CD14-positive monocyte (primary cell): ENCODE results near the gene ACSM6. TPM values are rescaled to one million over a fixed set of nuclear protein-coding genes. Genes with fewer than 3 reads are reported as not detected.

ENCODE experiments used
- DNase-seq, 3 donors: peaks; one replicate each; pipeline ENCODE4 v3.0.0-alpha.2; 2011 to 2022
- H2AFZ ChIP-seq: 2 replicates; pipeline ENCODE4 v1.6.0; 2012; ENCODE audit warnings: mild to moderate bottlenecking, low read depth, low read length, inconsistent platforms; ENCODE audit not compliant: insufficient read depth, poor library complexity, severe bottlenecking
- H3K27ac ChIP-seq, 2 donors: 1 replicate in 1 of 2; 2 replicates in 1 of 2; pipeline ENCODE4 v1.5.1; 2012 to 2013; ENCODE audit warnings: low read length in 2 of 2, control low read depth in 1 of 2, inconsistent platforms in 1 of 2, low read depth in 1 of 2, mild to moderate bottlenecking in 1 of 2
- H3K27me3 ChIP-seq, 2 donors: one replicate each; pipeline versions ENCODE4 v1.6.0 to v1.6.1; 2011 to 2013; ENCODE audit warnings: low read length in 2 of 2; ENCODE audit not compliant: control insufficient read depth in 2 of 2, insufficient read depth in 2 of 2
- H3K36me3 ChIP-seq, 2 donors: replicated peaks in 1 of 2; 1 replicate in 1 of 2; 2 replicates in 1 of 2; pipeline versions ENCODE4 v1.5.1 to v1.6.1; 2012 to 2013; ENCODE audit warnings: low read length in 2 of 2, control low read depth in 1 of 2, inconsistent platforms in 1 of 2, mild to moderate bottlenecking in 1 of 2; ENCODE audit not compliant: insufficient read depth in 2 of 2, control insufficient read depth in 1 of 2
- H3K4me1 ChIP-seq, 2 donors: 1 replicate in 1 of 2; 2 replicates in 1 of 2; pipeline versions ENCODE4 v1.5.1 to v1.6.1; 2012 to 2013; ENCODE audit warnings: low read length in 2 of 2, control low read depth in 1 of 2, inconsistent platforms in 1 of 2, mild to moderate bottlenecking in 1 of 2, moderate library complexity in 1 of 2; ENCODE audit not compliant: insufficient read depth in 2 of 2, control insufficient read depth in 1 of 2
- H3K4me2 ChIP-seq: replicated peaks from 2 replicates; pipeline ENCODE3; 2012; ENCODE audit warnings: low read length, moderate library complexity, mild to moderate bottlenecking; ENCODE audit not compliant: poor library complexity, severe bottlenecking; ENCODE audit errors: extremely low read depth
- H3K4me3 ChIP-seq, 3 experiments: fragments of 200-600 bp in 1 of 3; sonication (generic) in 1 of 3; replicated peaks in 1 of 3; 1 replicate in 2 of 3; 2 replicates in 1 of 3; pipeline ENCODE4 v1.5.1; 2011 to 2013; ENCODE audit warnings: low read length in 3 of 3, mild to moderate bottlenecking in 3 of 3, control low read depth in 2 of 3, low read depth in 2 of 3, inconsistent platforms in 1 of 3, moderate library complexity in 1 of 3
- H3K79me2 ChIP-seq: 2 replicates; pipeline ENCODE4 v1.6.0; 2012; ENCODE audit warnings: mild to moderate bottlenecking, control low read depth, inconsistent platforms, low read length, moderate library complexity; ENCODE audit not compliant: insufficient read depth
- H3K9ac ChIP-seq: 2 replicates; pipeline ENCODE4 v1.6.0; 2017; ENCODE audit warnings: low read length, mild to moderate bottlenecking; ENCODE audit not compliant: insufficient read depth, poor library complexity, severe bottlenecking
- H3K9me3 ChIP-seq, 2 donors: replicated peaks in 1 of 2; 1 replicate in 1 of 2; 2 replicates in 1 of 2; pipeline versions ENCODE4 v1.5.1 to v1.6.1; 2012 to 2013; ENCODE audit warnings: low read length in 2 of 2, control low read depth in 1 of 2; ENCODE audit not compliant: control insufficient read depth in 1 of 2, insufficient read depth in 1 of 2
- H4K20me1 ChIP-seq: 2 replicates; pipeline ENCODE4 v1.6.0; 2012; ENCODE audit warnings: mild to moderate bottlenecking, low read length, control low read depth, moderate library complexity; ENCODE audit not compliant: insufficient read depth
- H3K27ac Mint-ChIP-seq, 7 donors: one replicate each; pipeline ENCODE4 v1.8.0; 2020; ENCODE audit warnings: mild to moderate bottlenecking in 7 of 7, mixed read lengths in 7 of 7, moderate library complexity in 6 of 7, inconsistent platforms in 2 of 7
- H3K27me3 Mint-ChIP-seq, 3 donors: one replicate each; pipeline ENCODE4 v1.8.0; 2021 to 2022; ENCODE audit warnings: low read depth in 3 of 3, mild to moderate bottlenecking in 3 of 3, mixed read lengths in 3 of 3, moderate library complexity in 3 of 3, inconsistent platforms in 1 of 3
- H3K36me3 Mint-ChIP-seq, 2 donors: one replicate each; pipeline ENCODE4 v1.8.0; 2020; ENCODE audit warnings: mixed read lengths in 2 of 2, inconsistent platforms in 1 of 2, mild to moderate bottlenecking in 1 of 2
- H3K4me1 Mint-ChIP-seq: one replicate; pipeline ENCODE4 v1.8.0; 2020; ENCODE audit warnings: mild to moderate bottlenecking, mixed read lengths
- H3K4me3 Mint-ChIP-seq, 2 donors: one replicate each; pipeline ENCODE4 v1.8.0; 2020; ENCODE audit warnings: mild to moderate bottlenecking in 2 of 2, mixed read lengths in 2 of 2, moderate library complexity in 1 of 2
- H3K9me3 Mint-ChIP-seq, 7 donors: one replicate each; pipeline ENCODE4 v1.8.0; 2020 to 2022; ENCODE audit warnings: mixed read lengths in 7 of 7, mild to moderate bottlenecking in 6 of 7, moderate library complexity in 6 of 7, inconsistent platforms in 2 of 7
- WGBS: methylation state at CpG from one replicate; pipeline ENCODE4 v1.1.5; 2013; ENCODE audit warnings: missing lambda C conversion rate; ENCODE audit not compliant: insufficient coverage; 5-methylcytosine and 5-hydroxymethylcytosine counted together
- intact Hi-C, 2 donors: fragments of 100-400 bp; cut with micrococcal nuclease; formaldehyde crosslinking; loops; one replicate each; pipeline versions ENCODE4 v1.15.0 to v1.15.1; 2023
- polyA plus RNA-seq, 3 donors: library from polyadenylated mRNA; depleted of rRNA in 1 of 3; unstranded in 2 of 3; stranded (reverse) in 1 of 3; fragments of 300-500 nt in 2 of 3; fragments of >200 nt in 1 of 3; fragmentation: Illumina TruSeq in 2 of 3; gene quantifications; 1 replicate in 2 of 3; 2 replicates in 1 of 3; pipeline ENCODE4 v1.2.3, GENCODE V29; 2012 to 2021
- TF ChIP-seq, protein P1 (sequence below): fragments of 200-600 bp; IDR thresholded peaks from one replicate; pipeline ENCODE4 v1.8.0; 2022; ENCODE audit warnings: antibody characterized with exemption, mild to moderate bottlenecking

The ACSM6 gene
- polyA plus RNA-seq, 3 donors, result not detected

- Histone ChIP-seq H2AFZ (no peak overlapping the region), H3K27ac (no peak overlapping the region), H3K9me3 (peaks cover 0 to 6% of the 10 kb centered on the region in 2 donors), H3K79me2 (no peaks in the 10 kb centered on the region), H3K27me3 (no peaks in the 10 kb centered on the region), H3K4me2 (no peak overlapping the region), H3K4me3 (no peak overlapping the region), H3K36me3 (no peaks in the 10 kb centered on the region), H3K4me1 (no peaks in the 10 kb centered on the region), H4K20me1 (no peaks in the 10 kb centered on the region), H3K9ac (no peak overlapping the region)
- Mint-ChIP-seq H3K4me3 (no peak overlapping the region), H3K4me1 (no peaks in the 10 kb centered on the region), H3K36me3 (no peaks in the 10 kb centered on the region), H3K27ac (no peak overlapping the region), H3K27me3 (peaks cover 0 to 3% (median 0%) of the 10 kb centered on the region in 3 donors), H3K9me3 (peaks cover 0 to 13% (median 6%) of the 10 kb centered on the region in 7 donors)
- TF ChIP-seq, protein P1, sequence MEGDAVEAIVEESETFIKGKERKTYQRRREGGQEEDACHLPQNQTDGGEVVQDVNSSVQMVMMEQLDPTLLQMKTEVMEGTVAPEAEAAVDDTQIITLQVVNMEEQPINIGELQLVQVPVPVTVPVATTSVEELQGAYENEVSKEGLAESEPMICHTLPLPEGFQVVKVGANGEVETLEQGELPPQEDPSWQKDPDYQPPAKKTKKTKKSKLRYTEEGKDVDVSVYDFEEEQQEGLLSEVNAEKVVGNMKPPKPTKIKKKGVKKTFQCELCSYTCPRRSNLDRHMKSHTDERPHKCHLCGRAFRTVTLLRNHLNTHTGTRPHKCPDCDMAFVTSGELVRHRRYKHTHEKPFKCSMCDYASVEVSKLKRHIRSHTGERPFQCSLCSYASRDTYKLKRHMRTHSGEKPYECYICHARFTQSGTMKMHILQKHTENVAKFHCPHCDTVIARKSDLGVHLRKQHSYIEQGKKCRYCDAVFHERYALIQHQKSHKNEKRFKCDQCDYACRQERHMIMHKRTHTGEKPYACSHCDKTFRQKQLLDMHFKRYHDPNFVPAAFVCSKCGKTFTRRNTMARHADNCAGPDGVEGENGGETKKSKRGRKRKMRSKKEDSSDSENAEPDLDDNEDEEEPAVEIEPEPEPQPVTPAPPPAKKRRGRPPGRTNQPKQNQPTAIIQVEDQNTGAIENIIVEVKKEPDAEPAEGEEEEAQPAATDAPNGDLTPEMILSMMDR, result no peak
- 100% methylated on average over 1 of the region's 2 CpGs for WGBS
- intact Hi-C loops, result no loop called here
- DNase-seq, result no peak
Observed at GRCh38 chr10:95176101-95176500, 17.9 kb upstream of the ACSM6 start.

DNA sequence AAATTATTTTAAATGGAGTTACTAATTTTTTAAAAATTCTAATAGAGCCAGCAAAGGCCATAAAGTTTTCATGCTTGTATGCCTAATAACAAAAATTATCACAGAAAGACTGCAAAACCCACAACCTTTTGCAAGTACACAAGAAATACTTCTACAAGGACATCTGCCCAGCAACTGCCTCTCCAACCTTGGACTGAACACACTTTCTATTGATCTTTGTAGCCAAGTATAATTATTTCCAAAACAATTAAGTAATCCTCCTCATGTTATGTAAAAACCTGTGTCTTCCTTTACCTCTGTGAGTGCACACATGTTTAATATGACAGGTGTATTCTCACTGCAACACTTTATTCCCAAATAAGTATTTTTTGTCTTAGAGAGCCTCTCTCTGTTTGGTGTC is 16.6 kb upstream of the ACSM6 start:
- no peaks in the 10 kb centered on the region for H3K36me3 Mint-ChIP-seq
- no peaks in the 10 kb centered on the region for H3K4me1 Mint-ChIP-seq
- no peak overlapping the region for H3K4me2 ChIP-seq
- no peak overlapping the region for H3K4me3 Mint-ChIP-seq
- H3K9me3 Mint-ChIP-seq, result peaks cover 0 to 13% (median 6%) of the 10 kb centered on the region in 7 donors
- no peaks in the 10 kb centered on the region for H3K4me1 ChIP-seq
- no peak overlapping the region for H3K27ac Mint-ChIP-seq
- peaks cover 0 to 7% of the 10 kb centered on the region in 2 donors for H3K27me3 ChIP-seq
- H3K36me3 ChIP-seq, result no peaks in the 10 kb centered on the region
- peaks cover 0 to 3% (median 0%) of the 10 kb centered on the region in 3 donors for H3K27me3 Mint-ChIP-seq
- no peak overlapping the region for H3K4me3 ChIP-seq
- no peaks in the 10 kb centered on the region for H3K79me2 ChIP-seq
- TF ChIP-seq, protein P1, result no peak
- no peak overlapping the region for H2AFZ ChIP-seq
- no peak overlapping the region for H3K9ac ChIP-seq
- H3K9me3 ChIP-seq, result peaks cover 0 to 6% of the 10 kb centered on the region in 2 donors
- no peaks in the 10 kb centered on the region for H4K20me1 ChIP-seq
- intact Hi-C loops, result no loop called here
- no peak for DNase-seq
- H3K27ac ChIP-seq, result no peak overlapping the region
